ENCODE results near the gene LRRC75A. TPM values are rescaled to one million over a fixed set of nuclear protein-coding genes. Genes with fewer than 3 reads are reported as not detected.

The LRRC75A gene
- total RNA-seq, 2 donors from 2014 or later = 0.93 to 2.6 TPM

- H3K9me3 ChIP-seq = no peaks in the 10 kb centered on the region
- no peak overlapping the region for H3K4me3 ChIP-seq
- no peaks in the 10 kb centered on the region for H3K36me3 ChIP-seq
- no peak for TF ChIP-seq CTCF (IDR thresholded peaks at IDR 0.05)
- H3K27ac ChIP-seq = no peak overlapping the region
- DNase-seq (ENCODE audit: low spot score) = no peak
- no peaks in the 10 kb centered on the region for H3K27me3 ChIP-seq
- peaks cover 0 to 17% of the 10 kb centered on the region in 2 donors for H3K4me1 ChIP-seq
These were observed 17.8 kb downstream of the LRRC75A start for GRCh38 chr17:16474012-16474725.

GRCh38 chr17:16473044-16474011 lies 18.7 kb downstream of the LRRC75A start:
- H3K36me3 ChIP-seq = no peaks in the 10 kb centered on the region
- H3K4me1 ChIP-seq = peaks cover 0 to 17% of the 10 kb centered on the region in 2 donors
- TF ChIP-seq CTCF (IDR thresholded peaks at IDR 0.05) = no peak
- no peak overlapping the region for H3K4me3 ChIP-seq
- no peaks in the 10 kb centered on the region for H3K27me3 ChIP-seq
- H3K27ac ChIP-seq = no peak overlapping the region
- no peaks in the 10 kb centered on the region for H3K9me3 ChIP-seq
- no peak for DNase-seq (ENCODE audit: low spot score)

GRCh38 chr17:16472539-16472938 lies 19.5 kb downstream of the LRRC75A start:
- Histone ChIP-seq H3K4me1 (peaks cover 0 to 15% of the 10 kb centered on the region in 2 donors), H3K9me3 (no peaks in the 10 kb centered on the region), H3K4me3 (no peak overlapping the region), H3K27ac (no peak overlapping the region), H3K27me3 (no peaks in the 10 kb centered on the region), H3K36me3 (no peaks in the 10 kb centered on the region)
- no peak for DNase-seq (ENCODE audit: low spot score)
- TF ChIP-seq CTCF (IDR thresholded peaks at IDR 0.05) = no peak

GRCh38 chr17:16471295-16471694 lies 20.7 kb downstream of the LRRC75A start:
- H3K27me3 ChIP-seq = no peaks in the 10 kb centered on the region
- no peak for DNase-seq (ENCODE audit: low spot score)

GRCh38 chr17:16470265-16470664 lies 21.7 kb downstream of the LRRC75A start:
- H3K4me3 ChIP-seq = no peak overlapping the region
- no peak for DNase-seq (ENCODE audit: low spot score)
- H3K27ac ChIP-seq = no peak overlapping the region
- TF ChIP-seq CTCF (IDR thresholded peaks at IDR 0.05) = no peak
- no peaks in the 10 kb centered on the region for H3K27me3 ChIP-seq
- H3K36me3 ChIP-seq = no peaks in the 10 kb centered on the region
- peaks cover 0 to 27% of the 10 kb centered on the region in 2 donors for H3K4me1 ChIP-seq
- H3K9me3 ChIP-seq = no peaks in the 10 kb centered on the region

More at GRCh38 chr17:16471295-16471694, 20.7 kb downstream of the LRRC75A start:
- peaks cover 0 to 16% of the 10 kb centered on the region in 2 donors for H3K4me1 ChIP-seq
- no peak for TF ChIP-seq CTCF (IDR thresholded peaks at IDR 0.05)
- H3K4me3 ChIP-seq = no peak overlapping the region
- no peaks in the 10 kb centered on the region for H3K9me3 ChIP-seq
- H3K36me3 ChIP-seq = no peaks in the 10 kb centered on the region
- no peak overlapping the region for H3K27ac ChIP-seq

Data from right atrium auricular region (tissue), 2 donors.